AG09309 (cell line): Measurements from ENCODE around the gene PABPN1.

Source experiments
- DNase-seq: peaks from one replicate; pipeline ENCODE4 v3.0.0-alpha.2; 2010; ENCODE audit warnings: low read depth
- H3K4me3 ChIP-seq: 2 replicates; pipeline ENCODE4 v1.5.1; 2011; ENCODE audit warnings: mild to moderate bottlenecking, low read depth, low read length, moderate library complexity; ENCODE audit not compliant: control insufficient read depth
- TF ChIP-seq, protein P1 (sequence below): IDR thresholded peaks from 2 replicates; pipeline ENCODE4 v1.5.1; 2011; ENCODE audit warnings: mild to moderate bottlenecking, low read depth, low read length, inconsistent platforms; ENCODE audit not compliant: insufficient read depth, control insufficient read depth; ENCODE audit errors: missing control alignments

The PABPN1 gene

DNA sequence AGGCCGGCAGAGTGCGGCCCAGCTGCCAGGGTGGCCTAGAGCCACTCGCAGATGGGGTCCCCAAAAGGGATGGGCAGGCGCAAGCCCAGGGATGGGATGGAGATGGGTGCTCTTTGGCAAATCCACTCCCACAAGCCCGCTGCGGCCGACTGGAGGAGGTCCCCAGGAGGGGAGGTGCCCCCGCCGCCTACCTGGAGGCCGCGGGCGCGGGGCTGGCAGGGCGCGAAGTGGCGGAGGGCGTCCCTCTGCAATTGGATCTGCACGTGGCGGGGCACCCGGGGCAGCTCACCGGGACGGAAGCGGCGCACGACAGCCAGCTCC is 19.3 kb upstream of the PABPN1 start:
- DNase-seq: no peak
- H3K4me3 ChIP-seq: peak overlapping the region; percentile 75
- TF ChIP-seq, protein P1, sequence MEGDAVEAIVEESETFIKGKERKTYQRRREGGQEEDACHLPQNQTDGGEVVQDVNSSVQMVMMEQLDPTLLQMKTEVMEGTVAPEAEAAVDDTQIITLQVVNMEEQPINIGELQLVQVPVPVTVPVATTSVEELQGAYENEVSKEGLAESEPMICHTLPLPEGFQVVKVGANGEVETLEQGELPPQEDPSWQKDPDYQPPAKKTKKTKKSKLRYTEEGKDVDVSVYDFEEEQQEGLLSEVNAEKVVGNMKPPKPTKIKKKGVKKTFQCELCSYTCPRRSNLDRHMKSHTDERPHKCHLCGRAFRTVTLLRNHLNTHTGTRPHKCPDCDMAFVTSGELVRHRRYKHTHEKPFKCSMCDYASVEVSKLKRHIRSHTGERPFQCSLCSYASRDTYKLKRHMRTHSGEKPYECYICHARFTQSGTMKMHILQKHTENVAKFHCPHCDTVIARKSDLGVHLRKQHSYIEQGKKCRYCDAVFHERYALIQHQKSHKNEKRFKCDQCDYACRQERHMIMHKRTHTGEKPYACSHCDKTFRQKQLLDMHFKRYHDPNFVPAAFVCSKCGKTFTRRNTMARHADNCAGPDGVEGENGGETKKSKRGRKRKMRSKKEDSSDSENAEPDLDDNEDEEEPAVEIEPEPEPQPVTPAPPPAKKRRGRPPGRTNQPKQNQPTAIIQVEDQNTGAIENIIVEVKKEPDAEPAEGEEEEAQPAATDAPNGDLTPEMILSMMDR: no peak

DNA sequence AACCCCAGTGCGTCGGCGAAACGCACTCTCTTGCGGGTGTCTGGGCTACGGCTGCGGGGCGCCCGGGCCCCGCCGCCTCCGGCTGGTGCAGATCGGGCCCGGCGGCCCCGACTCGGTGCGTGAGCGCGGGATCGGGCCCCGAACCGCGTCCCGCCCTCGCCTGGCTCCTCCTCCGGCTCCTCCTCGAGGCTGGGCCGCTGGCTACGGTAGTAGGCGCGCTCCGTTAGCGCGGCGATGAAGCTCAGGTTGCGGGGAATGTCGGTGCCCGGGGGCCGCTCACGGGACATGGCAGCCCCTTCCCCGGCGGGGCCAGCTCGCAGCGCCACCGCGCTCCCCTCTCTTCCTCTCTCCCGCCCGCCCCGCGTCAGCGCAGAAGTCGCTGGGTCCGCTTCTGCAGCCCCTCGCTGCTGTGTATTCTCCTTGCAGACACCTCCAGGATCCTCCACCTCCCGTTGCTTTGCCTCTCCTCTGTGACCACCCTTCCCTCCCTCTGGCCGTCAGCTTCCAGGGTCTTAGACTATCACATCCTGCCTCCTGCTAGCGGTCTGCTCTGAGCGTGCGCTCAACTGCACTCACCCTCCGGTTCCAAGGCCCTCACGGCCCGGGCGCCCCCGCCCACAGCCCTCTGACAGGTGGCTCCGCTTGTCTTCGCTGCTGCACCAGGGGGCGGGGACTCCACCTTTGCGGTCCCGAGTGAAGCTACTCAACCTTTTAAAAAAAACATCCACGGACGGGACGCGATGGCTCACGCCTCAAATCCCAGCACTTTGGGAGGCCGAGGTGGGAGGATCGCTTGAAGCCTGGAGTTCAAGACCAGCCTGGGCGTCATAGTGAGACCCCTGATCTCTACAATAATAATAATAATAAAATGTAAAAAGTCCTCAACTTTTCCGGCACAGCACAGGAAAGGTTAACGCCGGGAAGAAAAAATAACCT is 18.7 kb upstream of the PABPN1 start, which contains the start of gene PPP1R3E:
TSS of gene PPP1R3E (minus strand) at position 570 of the 936 bp plus-strand sequence. CDS start at position 287, 283 bp downstream.
- TF ChIP-seq, protein P1: no peak
- DNase-seq: no peak

DNA sequence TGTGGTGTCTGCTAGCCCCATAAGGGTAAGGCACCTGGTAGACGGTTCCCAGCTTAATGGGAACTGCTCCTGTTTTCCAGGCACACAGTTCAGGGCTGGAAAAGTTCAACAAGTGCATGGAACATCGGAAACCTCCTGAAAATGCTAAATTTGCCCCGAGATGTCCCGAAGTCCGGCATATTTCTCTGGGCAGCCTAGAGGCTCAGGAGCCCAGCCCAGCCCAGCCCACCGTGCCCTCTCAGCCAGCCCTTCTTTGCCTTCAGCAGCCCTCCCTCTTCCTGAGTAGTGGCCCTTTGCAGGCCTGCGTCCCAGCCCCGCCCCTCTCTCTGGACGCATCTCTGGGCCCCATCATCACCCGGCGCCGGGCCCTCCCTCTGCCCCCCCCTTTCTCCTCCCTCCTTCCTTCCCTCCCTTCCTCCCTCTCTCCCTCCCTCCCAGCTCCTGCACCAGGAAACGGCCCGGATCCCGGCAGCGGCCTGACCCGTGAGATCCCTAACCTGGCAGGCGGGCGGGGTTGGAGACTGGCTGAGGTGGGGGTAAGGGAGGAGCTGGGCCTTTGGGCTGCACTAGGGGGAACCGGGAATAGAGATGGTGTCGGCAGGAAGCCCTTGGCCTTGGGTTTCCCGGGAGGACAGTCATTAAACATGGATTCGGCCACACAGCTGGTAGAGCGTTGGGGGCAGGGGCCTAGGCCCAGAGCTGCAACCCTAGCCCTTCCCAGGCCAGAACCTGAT is 14.7 kb upstream of the PABPN1 start, which contains the start of gene BCL2L2:
TSS of gene BCL2L2 (plus strand) at position 422 of the 734 bp plus-strand sequence. CDS start 935 bp downstream, outside the sequence.
- TF ChIP-seq, protein P1: no peak
- peak within 1 kb of the TSS; percentile 72 for H3K4me3 ChIP-seq
- DNase-seq: no peak

More for the DNA sequence above, 18.7 kb upstream of the PABPN1 start, which contains the start of gene PPP1R3E:
- peak within 1 kb of the TSS; percentile 75 for H3K4me3 ChIP-seq

DNA sequence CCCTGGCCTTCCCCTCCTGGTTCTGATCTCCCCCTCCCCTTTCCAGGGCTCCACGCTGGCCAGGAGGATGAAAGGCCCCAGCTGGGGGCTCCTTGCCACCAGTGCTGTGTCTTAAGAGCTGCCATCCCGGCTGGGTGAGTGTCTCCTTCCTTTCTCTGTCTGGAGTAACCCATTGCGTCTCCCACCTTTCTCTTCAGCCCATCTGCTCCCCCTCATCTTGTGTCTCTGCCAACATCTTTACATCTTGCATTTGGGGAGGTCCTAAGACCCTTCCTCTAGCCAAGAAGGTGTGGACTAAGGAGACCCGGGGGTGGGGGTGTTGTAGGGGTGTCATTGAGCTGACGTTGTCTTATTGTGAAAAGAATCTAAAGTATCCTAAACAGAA is 14.1 kb upstream of the PABPN1 start:
- H3K4me3 ChIP-seq: peak overlapping the region; percentile 72
- TF ChIP-seq, protein P1: no peak
- DNase-seq: no peak

DNA sequence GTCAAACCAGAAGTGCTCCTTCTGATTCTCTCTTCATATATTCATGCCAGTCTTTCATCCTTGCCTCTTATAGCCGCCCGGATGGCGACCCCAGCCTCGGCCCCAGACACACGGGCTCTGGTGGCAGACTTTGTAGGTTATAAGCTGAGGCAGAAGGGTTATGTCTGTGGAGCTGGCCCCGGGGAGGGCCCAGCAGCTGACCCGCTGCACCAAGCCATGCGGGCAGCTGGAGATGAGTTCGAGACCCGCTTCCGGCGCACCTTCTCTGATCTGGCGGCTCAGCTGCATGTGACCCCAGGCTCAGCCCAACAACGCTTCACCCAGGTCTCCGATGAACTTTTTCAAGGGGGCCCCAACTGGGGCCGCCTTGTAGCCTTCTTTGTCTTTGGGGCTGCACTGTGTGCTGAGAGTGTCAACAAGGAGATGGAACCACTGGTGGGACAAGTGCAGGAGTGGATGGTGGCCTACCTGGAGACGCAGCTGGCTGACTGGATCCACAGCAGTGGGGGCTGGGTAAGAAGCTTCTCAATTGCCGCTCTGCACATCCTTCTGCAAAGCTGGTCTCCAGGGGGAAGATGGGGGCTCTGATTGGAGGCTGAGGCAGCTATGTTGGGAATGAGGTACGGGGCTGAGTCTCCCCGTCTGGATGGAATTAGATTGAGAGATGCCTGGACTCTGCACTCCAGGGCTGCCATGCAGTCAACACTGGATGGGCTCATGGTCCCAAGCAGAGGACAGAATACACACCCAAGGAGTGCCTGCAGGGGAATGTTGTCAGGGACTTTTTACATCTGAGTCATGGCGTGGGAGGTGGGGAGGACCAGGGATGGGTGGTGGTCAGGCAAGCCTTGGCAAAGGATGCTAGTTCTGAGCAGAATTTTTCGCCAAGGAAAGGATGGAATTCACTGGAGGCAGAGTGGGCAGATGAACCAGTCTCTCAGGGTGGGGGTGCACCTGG is 13.3 kb upstream of the PABPN1 start:
- TF ChIP-seq, protein P1: no peak
- peak overlapping the region; percentile 72 for H3K4me3 ChIP-seq
- no peak for DNase-seq
